H1 (cell line): ENCODE data around the gene ASXL1. TPM values are rescaled to one million over a fixed set of nuclear protein-coding genes. Genes with fewer than 3 reads are reported as not detected.

Experiments used
- EZH2 ChIP-seq: fragments of 200-600 bp; sonication (generic); IDR thresholded peaks from 2 replicates; pipeline ENCODE4 v1.7.1; 2012; ENCODE audit warnings: low read depth, mild to moderate bottlenecking, moderate library complexity, low read length, inconsistent platforms; ENCODE audit not compliant: severe bottlenecking
- HDAC2 ChIP-seq, 2 experiments: fragments of 300-600 bp in 1 of 2; sonication (generic) in 1 of 2; IDR thresholded peaks; 2 replicates each; pipeline ENCODE4 v1.6.1; 2011 to 2012; ENCODE audit warnings: low read depth in 2 of 2, low read length in 2 of 2, mild to moderate bottlenecking in 2 of 2, moderate library complexity in 2 of 2, borderline replicate concordance in 1 of 2, inconsistent platforms in 1 of 2
- HDAC6 ChIP-seq: IDR thresholded peaks from one replicate; pipeline ENCODE4 v1.7.1; 2012; ENCODE audit warnings: low read depth, mild to moderate bottlenecking, inconsistent platforms, low read length, moderate library complexity
- RBBP5 ChIP-seq: IDR thresholded peaks from 2 replicates; pipeline ENCODE4 v1.7.1; 2012; ENCODE audit warnings: low read depth, mild to moderate bottlenecking, inconsistent platforms, low read length, moderate library complexity, borderline replicate concordance
- polyA plus RNA-seq, 7 experiments: library from polyadenylated mRNA; depleted of rRNA in 3 of 7; stranded (reverse) in 5 of 7; unstranded in 2 of 7; fragments of >200 nt in 5 of 7; fragments of 200-250 nt in 2 of 7; gene quantifications; 1 replicate in 5 of 7; 2 replicates in 1 of 7; 4 replicates in 1 of 7; pipeline versions ENCODE4 v1.2.1 to v1.2.3, GENCODE V29; 2011 to 2013; ENCODE audit warnings: missing spikeins in 2 of 7, mixed read lengths in 2 of 7
- total RNA-seq: library from RNA; stranded (reverse); fragmentation: NEBNext Ultra II Directional; extraction: Animal tissue kit (Norgen Biotek cat#: 25700); gene quantifications from 2 replicates; pipeline ENCODE4 v1.2.1, GENCODE V29; 2021
- TF ChIP-seq, protein P1 (sequence below): fragments of 300-600 bp; sonication (generic); IDR thresholded peaks from 2 replicates; pipeline ENCODE4 v1.7.1; 2012; ENCODE audit warnings: low read length, moderate library complexity, mild to moderate bottlenecking, inconsistent platforms; ENCODE audit not compliant: insufficient replicate concordance

ASXL1 gene
- total and polyA plus RNA-seq, 2 of the 8 experiments (the other 6 are each of a cell fraction or from before 2014, with no cell fraction given) = 10.6 to 26.5 TPM

DNA sequence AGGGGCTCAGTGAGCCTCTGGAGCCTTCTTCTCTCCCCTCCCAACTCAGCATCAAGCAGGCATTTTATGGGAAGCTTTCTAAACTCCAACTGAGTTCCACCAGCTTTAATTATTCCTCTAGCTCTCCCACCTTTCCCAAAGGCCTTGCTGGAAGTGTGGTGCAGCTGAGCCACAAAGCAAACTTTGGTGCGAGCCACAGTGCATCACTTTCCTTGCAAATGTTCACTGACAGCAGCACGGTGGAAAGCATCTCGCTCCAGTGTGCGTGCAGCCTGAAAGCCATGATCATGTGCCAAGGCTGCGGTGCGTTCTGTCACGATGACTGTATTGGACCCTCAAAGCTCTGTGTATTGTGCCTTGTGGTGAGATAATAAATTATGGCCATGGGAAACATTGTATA lies 78.8 kb downstream of the ASXL1 start (continued):
- TF ChIP-seq, protein P1, sequence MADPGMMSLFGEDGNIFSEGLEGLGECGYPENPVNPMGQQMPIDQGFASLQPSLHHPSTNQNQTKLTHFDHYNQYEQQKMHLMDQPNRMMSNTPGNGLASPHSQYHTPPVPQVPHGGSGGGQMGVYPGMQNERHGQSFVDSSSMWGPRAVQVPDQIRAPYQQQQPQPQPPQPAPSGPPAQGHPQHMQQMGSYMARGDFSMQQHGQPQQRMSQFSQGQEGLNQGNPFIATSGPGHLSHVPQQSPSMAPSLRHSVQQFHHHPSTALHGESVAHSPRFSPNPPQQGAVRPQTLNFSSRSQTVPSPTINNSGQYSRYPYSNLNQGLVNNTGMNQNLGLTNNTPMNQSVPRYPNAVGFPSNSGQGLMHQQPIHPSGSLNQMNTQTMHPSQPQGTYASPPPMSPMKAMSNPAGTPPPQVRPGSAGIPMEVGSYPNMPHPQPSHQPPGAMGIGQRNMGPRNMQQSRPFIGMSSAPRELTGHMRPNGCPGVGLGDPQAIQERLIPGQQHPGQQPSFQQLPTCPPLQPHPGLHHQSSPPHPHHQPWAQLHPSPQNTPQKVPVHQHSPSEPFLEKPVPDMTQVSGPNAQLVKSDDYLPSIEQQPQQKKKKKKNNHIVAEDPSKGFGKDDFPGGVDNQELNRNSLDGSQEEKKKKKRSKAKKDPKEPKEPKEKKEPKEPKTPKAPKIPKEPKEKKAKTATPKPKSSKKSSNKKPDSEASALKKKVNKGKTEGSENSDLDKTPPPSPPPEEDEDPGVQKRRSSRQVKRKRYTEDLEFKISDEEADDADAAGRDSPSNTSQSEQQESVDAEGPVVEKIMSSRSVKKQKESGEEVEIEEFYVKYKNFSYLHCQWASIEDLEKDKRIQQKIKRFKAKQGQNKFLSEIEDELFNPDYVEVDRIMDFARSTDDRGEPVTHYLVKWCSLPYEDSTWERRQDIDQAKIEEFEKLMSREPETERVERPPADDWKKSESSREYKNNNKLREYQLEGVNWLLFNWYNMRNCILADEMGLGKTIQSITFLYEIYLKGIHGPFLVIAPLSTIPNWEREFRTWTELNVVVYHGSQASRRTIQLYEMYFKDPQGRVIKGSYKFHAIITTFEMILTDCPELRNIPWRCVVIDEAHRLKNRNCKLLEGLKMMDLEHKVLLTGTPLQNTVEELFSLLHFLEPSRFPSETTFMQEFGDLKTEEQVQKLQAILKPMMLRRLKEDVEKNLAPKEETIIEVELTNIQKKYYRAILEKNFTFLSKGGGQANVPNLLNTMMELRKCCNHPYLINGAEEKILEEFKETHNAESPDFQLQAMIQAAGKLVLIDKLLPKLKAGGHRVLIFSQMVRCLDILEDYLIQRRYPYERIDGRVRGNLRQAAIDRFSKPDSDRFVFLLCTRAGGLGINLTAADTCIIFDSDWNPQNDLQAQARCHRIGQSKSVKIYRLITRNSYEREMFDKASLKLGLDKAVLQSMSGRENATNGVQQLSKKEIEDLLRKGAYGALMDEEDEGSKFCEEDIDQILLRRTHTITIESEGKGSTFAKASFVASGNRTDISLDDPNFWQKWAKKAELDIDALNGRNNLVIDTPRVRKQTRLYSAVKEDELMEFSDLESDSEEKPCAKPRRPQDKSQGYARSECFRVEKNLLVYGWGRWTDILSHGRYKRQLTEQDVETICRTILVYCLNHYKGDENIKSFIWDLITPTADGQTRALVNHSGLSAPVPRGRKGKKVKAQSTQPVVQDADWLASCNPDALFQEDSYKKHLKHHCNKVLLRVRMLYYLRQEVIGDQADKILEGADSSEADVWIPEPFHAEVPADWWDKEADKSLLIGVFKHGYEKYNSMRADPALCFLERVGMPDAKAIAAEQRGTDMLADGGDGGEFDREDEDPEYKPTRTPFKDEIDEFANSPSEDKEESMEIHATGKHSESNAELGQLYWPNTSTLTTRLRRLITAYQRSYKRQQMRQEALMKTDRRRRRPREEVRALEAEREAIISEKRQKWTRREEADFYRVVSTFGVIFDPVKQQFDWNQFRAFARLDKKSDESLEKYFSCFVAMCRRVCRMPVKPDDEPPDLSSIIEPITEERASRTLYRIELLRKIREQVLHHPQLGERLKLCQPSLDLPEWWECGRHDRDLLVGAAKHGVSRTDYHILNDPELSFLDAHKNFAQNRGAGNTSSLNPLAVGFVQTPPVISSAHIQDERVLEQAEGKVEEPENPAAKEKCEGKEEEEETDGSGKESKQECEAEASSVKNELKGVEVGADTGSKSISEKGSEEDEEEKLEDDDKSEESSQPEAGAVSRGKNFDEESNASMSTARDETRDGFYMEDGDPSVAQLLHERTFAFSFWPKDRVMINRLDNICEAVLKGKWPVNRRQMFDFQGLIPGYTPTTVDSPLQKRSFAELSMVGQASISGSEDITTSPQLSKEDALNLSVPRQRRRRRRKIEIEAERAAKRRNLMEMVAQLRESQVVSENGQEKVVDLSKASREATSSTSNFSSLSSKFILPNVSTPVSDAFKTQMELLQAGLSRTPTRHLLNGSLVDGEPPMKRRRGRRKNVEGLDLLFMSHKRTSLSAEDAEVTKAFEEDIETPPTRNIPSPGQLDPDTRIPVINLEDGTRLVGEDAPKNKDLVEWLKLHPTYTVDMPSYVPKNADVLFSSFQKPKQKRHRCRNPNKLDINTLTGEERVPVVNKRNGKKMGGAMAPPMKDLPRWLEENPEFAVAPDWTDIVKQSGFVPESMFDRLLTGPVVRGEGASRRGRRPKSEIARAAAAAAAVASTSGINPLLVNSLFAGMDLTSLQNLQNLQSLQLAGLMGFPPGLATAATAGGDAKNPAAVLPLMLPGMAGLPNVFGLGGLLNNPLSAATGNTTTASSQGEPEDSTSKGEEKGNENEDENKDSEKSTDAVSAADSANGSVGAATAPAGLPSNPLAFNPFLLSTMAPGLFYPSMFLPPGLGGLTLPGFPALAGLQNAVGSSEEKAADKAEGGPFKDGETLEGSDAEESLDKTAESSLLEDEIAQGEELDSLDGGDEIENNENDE = no peak
- TF ChIP-seq HDAC6 (no peak), RBBP5 (no peak), HDAC2 (IDR thresholded peaks at IDR 0.05; ENCODE audit: borderline replicate concordance in 1 of 2, low read depth in 2 of 2, low read length in 2 of 2) (no peak), EZH2 (no peak)
